Activated CD8-positive, alpha-beta memory T cell treated with anti-CD3 and anti-CD28 coated beads, Interleukin-2, amount 10 ng/mL, durations not matched to agents 7 days and 5 days (primary cell): Measurements from ENCODE around the gene ASS1. TPM values are rescaled to one million over a fixed set of nuclear protein-coding genes. Genes with fewer than 3 reads are reported as not detected.

Experiments
- ATAC-seq: fragments of 150-1000 bp; cut with Tn5 transposase; one replicate; pipeline ENCODE4 v1.10.0; 2021; ENCODE audit warnings: moderate library complexity
- CTCF ChIA-PET: fragments of 350-600 bp; sonication (Branson Sonifier 250); formaldehyde crosslinking; loops from one replicate; lab custom pipeline; 2021; ENCODE audit warnings: antibody characterized with exemption; lab: Charles Lee
- DNase-seq: peaks from one replicate; pipeline ENCODE4 v3.0.0-alpha.2; 2020
- H3K27ac Mint-ChIP-seq: one replicate; pipeline ENCODE4 v1.8.0; 2021; ENCODE audit warnings: mild to moderate bottlenecking, mixed read lengths
- H3K27me3 Mint-ChIP-seq: one replicate; pipeline ENCODE4 v1.8.0; 2021; ENCODE audit warnings: mixed read lengths
- H3K36me3 Mint-ChIP-seq: one replicate; pipeline ENCODE4 v1.8.0; 2021; ENCODE audit warnings: mild to moderate bottlenecking, mixed read lengths
- H3K4me1 Mint-ChIP-seq: one replicate; pipeline ENCODE4 v1.8.0; 2021; ENCODE audit warnings: mixed read lengths
- H3K4me3 Mint-ChIP-seq: one replicate; pipeline ENCODE4 v1.8.0; 2021; ENCODE audit warnings: mild to moderate bottlenecking, moderate library complexity, mixed read lengths
- H3K9me3 Mint-ChIP-seq: one replicate; pipeline ENCODE4 v1.8.0; 2022; ENCODE audit warnings: low read depth, mixed read lengths
- total RNA-seq, 2 experiments: library from RNA; stranded (reverse); gene quantifications; one replicate each; pipeline ENCODE4 v1.2.3, GENCODE V29; 2021

The ASS1 gene
- total RNA-seq, 2 experiments from 2014 or later, result 5.3 to 11.1 TPM

GRCh38 chr9:130458804-130459067, 14.0 kb downstream of the ASS1 start:
- no peaks in the 10 kb centered on the region for H3K9me3 Mint-ChIP-seq
- no peaks in the 10 kb centered on the region for H3K4me1 Mint-ChIP-seq
- no peak overlapping the region for H3K4me3 Mint-ChIP-seq
- H3K27ac Mint-ChIP-seq, result no peak overlapping the region
- DNase-seq (no peak), ATAC-seq (no peak)
- CTCF ChIA-PET, result interaction anchor here (8.6 kb wide), 1 partner anchor 224 kb away, joined by 135 read pairs; no protein-coding TSS in a partner anchor
- H3K36me3 Mint-ChIP-seq, result no peaks in the 10 kb centered on the region
- peaks cover 11% of the 10 kb centered on the region for H3K27me3 Mint-ChIP-seq

- Mint-ChIP-seq H3K4me3 (no peak overlapping the region), H3K9me3 (no peaks in the 10 kb centered on the region), H3K36me3 (no peaks in the 10 kb centered on the region), H3K27me3 (peaks cover 11% of the 10 kb centered on the region), H3K27ac (no peak overlapping the region), H3K4me1 (no peaks in the 10 kb centered on the region)
- CTCF ChIA-PET, result interaction anchor here (1.6 to 8.6 kb wide), 2 partner anchors 224 to 234 kb away, joined by 5 to 135 read pairs; partner anchors contain the start of gene EXOSC2
- no peak for ATAC-seq
- DNase-seq, result no peak
These were observed 14.4 kb downstream of the ASS1 start for GRCh38 chr9:130459151-130459550.

GRCh38 chr9:130459941-130460669, 15.3 kb downstream of the ASS1 start:
- peaks cover 11% of the 10 kb centered on the region for H3K27me3 Mint-ChIP-seq
- no peaks in the 10 kb centered on the region for H3K36me3 Mint-ChIP-seq
- DNase-seq (no peak), ATAC-seq (no peak)
- no peak overlapping the region for H3K27ac Mint-ChIP-seq
- CTCF ChIA-PET, result interaction anchor here (0.7 to 8.6 kb wide), 7 partner anchors 8 to 241 kb away, joined by 3 to 135 read pairs (median 4); partner anchors contain the start of gene EXOSC2
- no peak overlapping the region for H3K4me3 Mint-ChIP-seq
- no peaks in the 10 kb centered on the region for H3K9me3 Mint-ChIP-seq
- no peaks in the 10 kb centered on the region for H3K4me1 Mint-ChIP-seq

GRCh38 chr9:130461218-130461630, 16.5 kb downstream of the ASS1 start:
- DNase-seq (peak; percentile 73), ATAC-seq (peak; percentile 78)
- Mint-ChIP-seq H3K4me1 (no peaks in the 10 kb centered on the region), H3K4me3 (no peak overlapping the region), H3K9me3 (no peaks in the 10 kb centered on the region), H3K36me3 (no peaks in the 10 kb centered on the region), H3K27me3 (peaks cover 12% of the 10 kb centered on the region), H3K27ac (no peak overlapping the region)
- CTCF ChIA-PET, result interaction anchor here (0.7 to 8.6 kb wide), 6 partner anchors 9 to 240 kb away, joined by 3 to 135 read pairs (median 4); no protein-coding TSS in a partner anchor

- H3K27me3 Mint-ChIP-seq, result peaks cover 17% of the 10 kb centered on the region
- H3K9me3 Mint-ChIP-seq, result no peaks in the 10 kb centered on the region
- H3K36me3 Mint-ChIP-seq, result no peaks in the 10 kb centered on the region
- ATAC-seq (no peak), DNase-seq (no peak)
- H3K4me3 Mint-ChIP-seq, result no peak overlapping the region
- CTCF ChIA-PET, result interaction anchor here (1.0 to 8.6 kb wide), 4 partner anchors 10 to 221 kb away, joined by 3 to 135 read pairs (median 5); no protein-coding TSS in a partner anchor
- no peaks in the 10 kb centered on the region for H3K4me1 Mint-ChIP-seq
- no peak overlapping the region for H3K27ac Mint-ChIP-seq
These were observed 17.0 kb downstream of the ASS1 start for GRCh38 chr9:130461731-130462130.

GRCh38 chr9:130462685-130463540, 18.2 kb downstream of the ASS1 start:
- peaks cover 29% of the 10 kb centered on the region for H3K27me3 Mint-ChIP-seq
- no peak overlapping the region for H3K27ac Mint-ChIP-seq
- no peaks in the 10 kb centered on the region for H3K36me3 Mint-ChIP-seq
- no peaks in the 10 kb centered on the region for H3K4me1 Mint-ChIP-seq
- DNase-seq (no peak), ATAC-seq (no peak)
- CTCF ChIA-PET, result interaction anchor here (0.9 to 8.6 kb wide), 3 partner anchors 220 to 583 kb away, joined by 3 to 135 read pairs (median 6); partner anchors contain the start of gene EXOSC2
- no peak overlapping the region for H3K4me3 Mint-ChIP-seq
- no peaks in the 10 kb centered on the region for H3K9me3 Mint-ChIP-seq

- no peak for DNase-seq
- Mint-ChIP-seq H3K4me3 (no peak overlapping the region), H3K9me3 (no peaks in the 10 kb centered on the region), H3K27me3 (peaks cover 37% of the 10 kb centered on the region), H3K27ac (no peak overlapping the region), H3K4me1 (no peaks in the 10 kb centered on the region), H3K36me3 (no peaks in the 10 kb centered on the region)
- ATAC-seq, result no peak
- CTCF ChIA-PET, result interaction anchor here (1.9 to 8.6 kb wide), 2 partner anchors 219 to 229 kb away, joined by 6 to 135 read pairs; partner anchors contain the start of gene EXOSC2
These were observed 19.3 kb downstream of the ASS1 start for GRCh38 chr9:130463763-130464745.

GRCh38 chr9:130465383-130466096, 20.8 kb downstream of the ASS1 start:
- CTCF ChIA-PET, result interaction anchor here (0.6 to 8.6 kb wide), 3 partner anchors 17 to 291 kb away, joined by 3 to 135 read pairs (median 5); no protein-coding TSS in a partner anchor
- Mint-ChIP-seq H3K4me1 (no peaks in the 10 kb centered on the region), H3K9me3 (no peaks in the 10 kb centered on the region), H3K4me3 (no peak overlapping the region), H3K27ac (no peak overlapping the region), H3K36me3 (no peaks in the 10 kb centered on the region), H3K27me3 (peaks cover 37% of the 10 kb centered on the region)
- ATAC-seq (no peak), DNase-seq (no peak)

GRCh38 chr9:130466537-130467217, 21.9 kb downstream of the ASS1 start:
- H3K36me3 Mint-ChIP-seq, result no peaks in the 10 kb centered on the region
- no peak overlapping the region for H3K4me3 Mint-ChIP-seq
- no peaks in the 10 kb centered on the region for H3K4me1 Mint-ChIP-seq
- no peak overlapping the region for H3K27ac Mint-ChIP-seq
- ATAC-seq, result no peak
- DNase-seq, result no peak
- H3K27me3 Mint-ChIP-seq, result peaks cover 38% of the 10 kb centered on the region
- no peaks in the 10 kb centered on the region for H3K9me3 Mint-ChIP-seq
- CTCF ChIA-PET, result interaction anchor here (1.2 to 1.6 kb wide), 3 partner anchors 18 to 217 kb away, joined by 3 to 8 read pairs (median 5); no protein-coding TSS in a partner anchor

GRCh38 chr9:130467316-130467715, 22.6 kb downstream of the ASS1 start:
- Mint-ChIP-seq H3K27me3 (peaks cover 38% of the 10 kb centered on the region), H3K27ac (no peak overlapping the region), H3K4me3 (no peak overlapping the region), H3K9me3 (no peaks in the 10 kb centered on the region), H3K4me1 (no peaks in the 10 kb centered on the region), H3K36me3 (no peaks in the 10 kb centered on the region)
- CTCF ChIA-PET, result interaction anchor here (1.0 to 1.9 kb wide), 4 partner anchors 93 to 234 kb away, joined by 3 to 8 read pairs (median 4); no protein-coding TSS in a partner anchor
- ATAC-seq (no peak), DNase-seq (no peak)

GRCh38 chr9:130468566-130468965, 23.8 kb downstream of the ASS1 start:
- no peaks in the 10 kb centered on the region for H3K9me3 Mint-ChIP-seq

More at GRCh38 chr9:130468566-130468965, 23.8 kb downstream of the ASS1 start:
- Mint-ChIP-seq H3K4me1 (no peaks in the 10 kb centered on the region), H3K27me3 (peaks cover 36% of the 10 kb centered on the region), H3K27ac (no peak overlapping the region), H3K36me3 (no peaks in the 10 kb centered on the region), H3K4me3 (no peak overlapping the region)
- DNase-seq, result no peak
- CTCF ChIA-PET, result interaction anchor here (1.9 kb wide), 1 partner anchor 232 kb away, joined by 6 read pairs; no protein-coding TSS in a partner anchor
- no peak for ATAC-seq
